Small intestine (tissue), 7 donors: Measurements from ENCODE around the gene JMJD1C. TPM values are rescaled to one million over a fixed set of nuclear protein-coding genes. Genes with fewer than 3 reads are reported as not detected.

ENCODE experiments used
- DNase-seq, 2 donors: peaks; one replicate each; pipeline versions ENCODE4 v3.0.0 to v3.0.0-alpha.2; 2013
- FAIRE-seq: peaks from 2 replicates; lab custom pipeline; 2012; peaks lifted over from hg19 to GRCh38; lab: Jason Lieb, UNC
- H3K27ac ChIP-seq, 3 donors: one replicate each; pipeline ENCODE4 v1.5.1; 2013; ENCODE audit warnings: low read length in 2 of 3, mild to moderate bottlenecking in 2 of 3, control low read depth in 1 of 3, inconsistent platforms in 1 of 3, low read depth in 1 of 3, moderate library complexity in 1 of 3
- H3K27me3 ChIP-seq, 3 donors: one replicate each; pipeline ENCODE4 v1.6.1; 2013; ENCODE audit warnings: low read length in 3 of 3, inconsistent platforms in 1 of 3; ENCODE audit not compliant: control insufficient read depth in 3 of 3, insufficient read depth in 3 of 3
- H3K36me3 ChIP-seq, 3 donors: one replicate each; pipeline ENCODE4 v1.6.1; 2013; ENCODE audit warnings: low read length in 3 of 3, inconsistent platforms in 1 of 3, low read depth in 1 of 3, mild to moderate bottlenecking in 1 of 3, moderate library complexity in 1 of 3; ENCODE audit not compliant: control insufficient read depth in 3 of 3, insufficient read depth in 2 of 3
- H3K4me1 ChIP-seq, 3 donors: one replicate each; pipeline ENCODE4 v1.6.1; 2013; ENCODE audit warnings: low read length in 2 of 3, inconsistent platforms in 1 of 3, low read depth in 1 of 3, mild to moderate bottlenecking in 1 of 3, moderate library complexity in 1 of 3; ENCODE audit not compliant: control insufficient read depth in 3 of 3, insufficient read depth in 2 of 3
- H3K4me3 ChIP-seq, 3 donors: one replicate each; pipeline ENCODE4 v1.5.1; 2013; ENCODE audit warnings: low read length in 3 of 3, control low read depth in 1 of 3, inconsistent platforms in 1 of 3, low read depth in 1 of 3, mild to moderate bottlenecking in 1 of 3, moderate library complexity in 1 of 3
- H3K9me3 ChIP-seq, 2 donors: one replicate each; pipeline ENCODE4 v1.6.1; 2013; ENCODE audit warnings: low read depth in 1 of 2, low read length in 1 of 2; ENCODE audit not compliant: control insufficient read depth in 2 of 2, insufficient read depth in 1 of 2
- WGBS, 3 donors: extraction: QIAGEN DNeasy Blood & Tissue Kit; methylation state at CpG; one replicate each; pipeline ENCODE4 v1.1.7; 2013; 5-methylcytosine and 5-hydroxymethylcytosine counted together
- polyA plus RNA-seq, 4 donors: library from polyadenylated mRNA; stranded (reverse) in 3 of 4; unstranded in 1 of 4; fragments of 200-250 nt in 3 of 4; fragments of 120-200 nt in 1 of 4; gene quantifications; one replicate each; pipeline versions ENCODE4 v1.2.1 to v1.2.3, GENCODE V29; 2013
- donor health status: healthy with polysubstance abuse.
- donor health status: control.
- donor health status: control.
- donor health status: Bipolar disorder and iron deficiency.
- donor health status: healthy.

The JMJD1C gene
- polyA plus RNA-seq, 4 donors: 22.4 to 108 (median 39.1) TPM

GRCh38 chr10:63474488-63474887, 8.7 kb upstream of the JMJD1C start:
- FAIRE-seq (no peak), DNase-seq (no peak)
- 95 to 98% (median 97%) methylated on average over 8 of the region's 8 CpGs for WGBS, 3 donors
- H3K4me1 ChIP-seq: peaks cover 0 to 3% (median 0%) of the 10 kb centered on the region in 3 donors
- H3K36me3 ChIP-seq: peaks cover 0 to 6% (median 2%) of the 10 kb centered on the region in 3 donors
- no peaks in the 10 kb centered on the region for H3K27me3 ChIP-seq
- H3K27ac ChIP-seq: no peak overlapping the region
- peaks cover 0 to 5% of the 10 kb centered on the region in 2 donors for H3K9me3 ChIP-seq
- no peak overlapping the region for H3K4me3 ChIP-seq

- H3K27me3 ChIP-seq: no peaks in the 10 kb centered on the region
- no peak overlapping the region for H3K4me3 ChIP-seq
- peaks cover 0 to 4% (median 0%) of the 10 kb centered on the region in 3 donors for H3K36me3 ChIP-seq
- DNase-seq (no peak), FAIRE-seq (no peak)
- no peak overlapping the region for H3K27ac ChIP-seq
- 55 to 65% (median 57%) methylated on average over 3 of the region's 3 CpGs for WGBS, 3 donors
- no peaks in the 10 kb centered on the region for H3K9me3 ChIP-seq
- H3K4me1 ChIP-seq: no peaks in the 10 kb centered on the region
These were observed 5.2 kb upstream of the JMJD1C start for GRCh38 chr10:63470928-63471327.

GRCh38 chr10:63468947-63469346, 3.2 kb upstream of the JMJD1C start:
- no peak for FAIRE-seq
- Histone ChIP-seq H3K9me3 (no peaks in the 10 kb centered on the region), H3K4me3 (no peak overlapping the region), H3K27ac (no peak overlapping the region), H3K27me3 (no peaks in the 10 kb centered on the region), H3K36me3 (peaks cover 0 to 4% (median 0%) of the 10 kb centered on the region in 3 donors), H3K4me1 (peaks cover 0 to 2% (median 0%) of the 10 kb centered on the region in 3 donors)
- DNase-seq: no peak
- WGBS, 3 donors: 86 to 97% (median 96%) methylated on average over 1 of the region's 1 CpG

DNA sequence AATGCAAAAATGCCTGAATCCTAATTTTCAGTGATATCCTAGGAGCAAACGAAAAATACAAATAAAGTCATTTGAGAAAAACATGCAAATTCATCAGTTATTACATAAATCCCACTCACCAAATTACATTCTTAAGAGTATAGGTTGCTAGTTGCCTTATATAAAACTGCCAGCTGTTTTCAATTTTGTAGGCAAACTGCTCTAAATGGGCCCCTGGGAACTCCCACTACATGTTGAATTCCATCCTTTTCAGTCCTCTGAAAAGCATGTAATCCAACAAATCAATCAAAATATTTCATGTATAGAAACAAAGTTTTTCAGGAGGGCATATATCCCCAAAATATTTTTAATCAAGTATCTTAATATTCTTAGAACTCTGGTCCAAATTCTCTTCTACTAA, 2.1 kb upstream of the JMJD1C start:
- DNase-seq (no peak), FAIRE-seq (no peak)
- Histone ChIP-seq H3K9me3 (no peaks in the 10 kb centered on the region), H3K27ac (no peak overlapping the region), H3K27me3 (no peaks in the 10 kb centered on the region), H3K36me3 (peaks cover 0 to 2% (median 0%) of the 10 kb centered on the region in 3 donors), H3K4me3 (no peak overlapping the region), H3K4me1 (peaks cover 0 to 2% (median 0%) of the 10 kb centered on the region in 3 donors)
- 89 to 91% (median 90%) methylated on average over 1 of the region's 1 CpG for WGBS, 3 donors

DNA sequence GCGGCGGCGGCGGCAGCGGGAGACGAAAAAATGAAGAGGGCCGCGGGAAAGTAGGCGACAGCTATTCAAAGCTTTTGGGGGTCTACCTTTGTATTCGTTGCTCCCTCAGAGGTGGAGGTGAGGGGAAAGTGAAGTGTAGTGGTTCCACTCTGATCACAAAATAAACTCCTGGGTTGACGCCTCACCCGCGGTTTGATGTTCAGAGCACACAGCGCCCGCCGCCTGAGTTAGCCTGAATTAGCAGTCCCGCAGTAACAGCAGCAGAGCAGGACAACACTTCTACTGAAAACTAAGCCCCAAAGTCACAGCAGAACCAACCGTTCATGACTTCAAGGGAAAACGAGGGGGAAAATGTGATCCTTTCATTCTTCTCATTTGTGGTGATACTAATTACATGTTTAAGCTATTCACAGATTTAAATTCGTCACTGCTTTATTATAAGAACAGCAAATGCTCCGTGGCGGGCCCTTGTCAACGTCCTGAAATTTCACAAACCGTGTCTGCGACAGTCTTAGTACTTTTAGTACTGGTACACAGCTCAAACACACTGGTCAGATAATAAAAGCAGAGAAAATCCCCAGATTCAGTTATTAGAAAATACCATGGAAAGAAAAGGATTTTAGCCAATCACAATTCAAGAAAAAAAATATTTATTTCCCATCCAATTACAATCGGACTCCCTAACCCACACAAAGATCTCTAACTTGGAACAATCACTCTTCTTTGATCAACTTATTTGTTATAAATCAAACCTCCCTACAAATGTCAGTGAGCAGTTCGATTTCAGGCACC, 563 bp upstream of the JMJD1C start:
- no peaks in the 10 kb centered on the region for H3K27me3 ChIP-seq
- peak overlapping the region; percentile 68 to 96 (median 93) for H3K4me3 ChIP-seq
- H3K27ac ChIP-seq: peak overlapping the region; percentile 92 to 98 (median 97)
- H3K4me1 ChIP-seq: peaks cover 0 to 2% (median 0%) of the 10 kb centered on the region in 3 donors
- WGBS, 3 donors: 5 to 6% (median 5%) methylated on average over 27 of the region's 27 CpGs
- no peaks in the 10 kb centered on the region for H3K9me3 ChIP-seq
- DNase-seq (peak in 1 of 2 donors; percentile 64), FAIRE-seq (no peak)
- no peaks in the 10 kb centered on the region for H3K36me3 ChIP-seq

- WGBS, 3 donors: 4 to 9% (median 6%) methylated on average over 35 of the region's 35 CpGs
- peaks cover 0 to 2% (median 0%) of the 10 kb centered on the region in 3 donors for H3K4me1 ChIP-seq
- H3K36me3 ChIP-seq: no peaks in the 10 kb centered on the region
- DNase-seq (peak; percentile 55 to 58), FAIRE-seq (no peak)
- no peaks in the 10 kb centered on the region for H3K27me3 ChIP-seq
- H3K4me3 ChIP-seq: peak overlapping the region; percentile 68 to 96 (median 93)
- no peaks in the 10 kb centered on the region for H3K9me3 ChIP-seq
- peak overlapping the region; percentile 92 to 98 (median 97) for H3K27ac ChIP-seq
These were observed 1.1 kb downstream of the JMJD1C start for GRCh38 chr10:63464402-63465292.

DNA sequence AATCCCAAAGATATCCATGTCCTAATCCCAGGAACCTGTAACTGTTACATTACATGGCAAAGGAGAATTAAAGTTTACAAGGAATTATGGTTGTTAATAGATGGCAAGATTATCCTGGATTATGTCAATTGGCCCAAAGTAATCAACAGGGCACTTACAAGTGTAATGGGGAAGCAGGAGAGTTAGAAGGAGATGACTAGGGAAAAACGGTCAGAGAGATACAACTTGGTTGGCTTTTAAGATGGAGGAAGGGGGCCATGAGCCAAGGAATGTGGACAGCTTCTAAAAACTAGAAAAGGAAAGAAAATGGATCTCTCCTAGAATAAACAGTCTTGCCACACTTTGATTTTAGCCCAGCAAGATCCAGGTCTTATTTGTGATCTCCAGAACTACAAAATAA, 3.3 kb downstream of the JMJD1C start:
- Histone ChIP-seq H3K27me3 (no peaks in the 10 kb centered on the region), H3K36me3 (no peaks in the 10 kb centered on the region), H3K27ac (no peak overlapping the region), H3K9me3 (no peaks in the 10 kb centered on the region), H3K4me3 (no peak overlapping the region), H3K4me1 (peaks cover 0 to 2% (median 0%) of the 10 kb centered on the region in 3 donors)
- DNase-seq (no peak), FAIRE-seq (no peak)
- WGBS, 3 donors: 53 to 75% (median 58%) methylated on average over 1 of the region's 1 CpG

DNA sequence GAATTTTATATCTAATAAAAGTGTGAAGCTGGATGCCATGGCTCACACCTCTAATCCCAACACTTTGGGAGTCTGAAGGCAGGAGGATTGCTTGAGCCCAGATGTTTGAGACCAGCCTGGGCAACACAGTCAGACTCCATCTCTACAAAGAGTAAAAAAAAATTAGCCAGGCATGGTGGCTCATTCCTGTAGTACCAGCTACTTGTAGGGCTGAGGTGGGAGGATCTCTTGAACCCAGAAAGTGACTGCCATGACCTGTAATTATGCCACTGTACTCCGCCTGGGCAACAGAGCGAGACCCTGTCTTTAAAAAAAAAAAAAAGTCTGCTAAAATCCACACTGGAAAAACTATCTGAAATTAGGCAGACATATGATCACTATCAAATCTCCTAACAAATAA, 7.6 kb downstream of the JMJD1C start:
- Histone ChIP-seq H3K9me3 (no peaks in the 10 kb centered on the region), H3K36me3 (peaks cover 0 to 8% (median 0%) of the 10 kb centered on the region in 3 donors), H3K4me1 (no peaks in the 10 kb centered on the region), H3K27me3 (no peaks in the 10 kb centered on the region), H3K27ac (no peak overlapping the region), H3K4me3 (no peak overlapping the region)
- 100% methylated on average over 2 of the region's 2 CpGs for WGBS, 3 donors
- FAIRE-seq: no peak
- no peak for DNase-seq
